Measurements from ENCODE around the gene LYPD6B.

LYPD6B gene

DNA sequence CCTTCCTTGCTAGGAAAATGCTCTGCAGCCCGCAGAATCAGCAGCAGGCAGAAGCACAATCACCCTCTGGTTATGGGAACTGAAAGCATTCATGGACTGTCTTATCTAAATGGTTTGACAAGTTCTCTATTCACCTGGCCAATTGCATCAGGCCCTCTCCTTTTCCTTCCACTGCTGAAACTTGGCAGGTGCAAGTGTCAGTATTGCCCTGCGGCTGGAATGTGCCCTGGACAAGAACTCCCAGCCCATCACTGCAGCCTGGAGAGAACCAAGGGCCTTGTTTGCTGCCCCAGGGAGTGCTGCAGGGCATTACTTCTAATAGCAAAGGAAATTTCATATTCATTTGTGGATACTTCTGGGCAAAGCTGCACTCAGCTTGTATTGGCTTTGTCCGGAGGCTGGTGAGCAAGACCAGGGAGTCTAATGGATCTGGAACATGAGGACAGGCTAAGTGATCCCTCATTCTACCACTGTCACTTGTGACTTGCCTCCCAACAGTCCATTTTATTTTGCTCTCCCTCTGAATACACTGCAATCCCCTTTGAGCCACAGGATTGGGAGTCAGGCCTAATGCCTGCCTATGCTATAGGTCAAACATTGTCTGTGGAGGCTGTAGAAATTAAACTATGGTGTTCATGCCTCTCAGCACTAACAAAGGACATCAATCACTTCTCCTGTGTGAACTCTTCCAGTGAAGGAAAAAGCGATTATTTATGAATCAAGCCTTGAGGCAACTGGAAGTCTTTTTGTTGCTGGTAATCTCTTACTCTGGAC, 116.9 kb downstream of the LYPD6B start:
- in situ Hi-C loops (cut with HindIII; ENCODE audit: low sequenced_read_pairs): no loop called here

- in situ Hi-C loops (cut with HindIII; ENCODE audit: low sequenced_read_pairs): no loop called here
Observed at GRCh38 chr2:149155988-149156387, 117.5 kb downstream of the LYPD6B start.

DNA sequence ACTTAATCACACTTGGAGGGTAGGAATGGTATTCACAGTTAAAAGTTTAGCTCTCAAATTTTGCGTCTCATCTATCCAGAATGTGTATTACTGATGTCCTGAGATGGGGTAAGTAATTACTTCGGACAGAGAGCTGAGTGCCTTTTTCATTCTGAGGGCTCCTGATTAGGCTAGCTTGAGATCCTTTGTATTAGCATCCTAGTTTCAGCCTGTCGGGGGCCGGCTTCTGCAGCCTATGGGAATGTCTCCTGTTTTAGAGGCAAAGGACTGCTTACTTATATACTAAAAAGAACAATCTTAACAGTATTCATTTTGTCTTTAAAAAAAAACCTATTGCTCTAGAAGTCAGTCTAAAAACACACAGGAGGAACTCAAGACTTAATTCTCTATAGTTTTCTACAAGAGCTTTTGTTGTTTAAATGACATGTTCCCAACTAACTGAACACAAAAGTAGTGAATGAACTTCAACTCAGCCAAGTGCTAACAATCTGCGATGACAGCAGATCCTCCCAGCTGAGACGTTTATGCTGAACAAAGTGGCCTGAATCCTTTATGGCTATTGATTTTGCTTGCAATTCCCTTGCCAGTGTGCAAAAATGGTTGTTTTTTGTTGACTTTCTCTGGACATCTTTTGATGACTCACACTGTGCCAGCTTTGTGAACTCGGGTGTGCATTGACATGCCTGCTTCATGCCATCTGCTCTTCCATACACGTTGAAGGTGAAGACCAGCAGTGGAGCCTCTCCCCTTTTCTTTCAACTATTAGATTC, 118.7 kb downstream of the LYPD6B start:
- in situ Hi-C loops (cut with HindIII; ENCODE audit: low sequenced_read_pairs): no loop called here

- in situ Hi-C loops (cut with HindIII; ENCODE audit: low sequenced_read_pairs): no loop called here
Observed at GRCh38 chr2:149158957-149159356, 120.5 kb downstream of the LYPD6B start.

DNA sequence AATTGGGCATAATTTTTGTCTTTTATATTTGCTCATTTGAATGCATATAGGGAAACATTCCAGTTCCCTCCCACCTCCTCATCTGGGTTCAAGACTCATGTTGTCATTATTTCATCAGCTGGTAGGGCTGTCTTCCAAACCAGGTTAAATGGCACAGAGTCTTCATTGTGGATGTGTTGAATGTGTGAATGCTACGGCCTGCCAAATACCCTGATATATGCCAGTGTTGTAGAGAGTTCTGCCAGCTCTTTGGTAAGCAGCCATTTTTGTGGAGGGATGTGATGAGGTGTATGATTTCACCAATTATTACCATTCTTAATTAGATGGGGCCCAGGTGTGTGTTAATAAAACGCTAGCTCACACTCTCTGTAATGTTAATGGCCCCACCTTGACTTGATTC, 121.7 kb downstream of the LYPD6B start:
- in situ Hi-C loops (cut with HindIII; ENCODE audit: low sequenced_read_pairs): no loop called here

DNA sequence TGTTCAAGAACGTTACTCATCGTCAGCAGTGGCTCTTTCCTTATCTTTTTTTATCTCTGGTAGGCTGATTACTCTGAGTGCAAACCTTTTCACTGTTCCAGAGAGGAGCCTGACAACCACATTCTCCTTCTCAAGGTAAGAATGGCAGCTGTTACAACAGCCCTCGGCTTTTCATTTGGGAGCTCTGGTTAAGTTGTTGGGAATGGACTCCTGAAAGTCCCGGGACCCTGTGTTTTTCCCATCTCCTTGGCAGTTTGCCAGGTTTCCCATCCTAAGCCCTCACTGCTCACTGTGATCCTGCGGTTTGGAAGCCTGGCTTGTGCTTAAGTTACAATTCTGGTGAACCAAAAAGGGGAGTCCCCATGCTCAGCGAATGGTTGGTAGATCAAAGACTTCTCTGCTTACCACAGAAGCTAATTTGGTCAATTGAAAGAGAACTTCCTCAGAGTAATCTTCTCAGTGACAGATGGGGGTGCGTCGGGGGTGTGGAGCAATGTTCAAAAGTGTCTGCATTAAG, 122.3 kb downstream of the LYPD6B start:
- in situ Hi-C loops (cut with HindIII; ENCODE audit: low sequenced_read_pairs): no loop called here

GRCh38 chr2:149161481-149162225, 123.2 kb downstream of the LYPD6B start:
- in situ Hi-C loops (cut with HindIII; ENCODE audit: low sequenced_read_pairs): no loop called here

- in situ Hi-C loops (cut with HindIII; ENCODE audit: low sequenced_read_pairs): no loop called here
Observed at GRCh38 chr2:149164296-149164695, 125.8 kb downstream of the LYPD6B start.

DNA sequence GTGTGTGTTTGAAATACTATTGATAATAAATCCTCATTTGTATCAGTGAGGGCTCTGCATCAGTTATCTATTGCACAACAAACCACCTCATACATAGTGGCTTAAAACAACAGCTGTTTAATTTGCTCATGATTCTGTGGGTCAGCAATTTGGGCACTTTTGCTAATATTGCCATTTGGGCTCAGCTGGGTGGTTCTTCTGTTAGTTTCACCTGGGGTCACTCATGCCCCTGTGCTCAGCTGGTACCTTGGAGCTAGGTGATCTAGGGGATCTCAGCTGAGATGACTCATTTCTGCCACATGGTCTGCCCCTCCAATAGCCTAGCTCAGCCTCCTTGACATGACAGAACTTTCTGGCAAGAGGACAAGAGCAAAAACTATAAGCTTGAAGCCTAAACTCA, 126.3 kb downstream of the LYPD6B start:
- in situ Hi-C loops (cut with HindIII; ENCODE audit: low sequenced_read_pairs): no loop called here

GRCh38 chr2:149167001-149167780, 128.7 kb downstream of the LYPD6B start:
- in situ Hi-C loops (cut with HindIII; ENCODE audit: low sequenced_read_pairs): no loop called here

GRCh38 chr2:149167941-149168340, 129.4 kb downstream of the LYPD6B start:
- in situ Hi-C loops (cut with HindIII; ENCODE audit: low sequenced_read_pairs): no loop called here

DNA sequence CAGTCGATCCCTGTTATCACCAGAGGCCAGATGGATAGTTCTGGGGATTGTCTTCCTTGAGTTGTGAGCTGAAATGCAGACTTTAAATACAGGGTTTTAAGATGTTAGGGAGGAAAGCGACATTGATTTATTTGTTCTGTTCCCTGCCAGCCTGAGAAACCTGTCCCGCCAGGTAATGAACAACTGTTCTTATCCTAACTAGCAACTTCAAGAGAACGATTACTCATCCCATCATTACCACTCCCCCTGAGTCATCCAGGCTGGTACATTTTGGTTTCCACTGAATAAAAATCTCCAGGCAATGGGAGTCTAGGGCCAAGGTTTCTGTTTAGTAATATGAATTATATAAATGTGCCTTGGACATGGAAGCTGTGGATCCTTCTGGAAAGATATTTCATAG, 131.2 kb downstream of the LYPD6B start:
- in situ Hi-C loops (cut with HindIII; ENCODE audit: low sequenced_read_pairs): no loop called here

DNA sequence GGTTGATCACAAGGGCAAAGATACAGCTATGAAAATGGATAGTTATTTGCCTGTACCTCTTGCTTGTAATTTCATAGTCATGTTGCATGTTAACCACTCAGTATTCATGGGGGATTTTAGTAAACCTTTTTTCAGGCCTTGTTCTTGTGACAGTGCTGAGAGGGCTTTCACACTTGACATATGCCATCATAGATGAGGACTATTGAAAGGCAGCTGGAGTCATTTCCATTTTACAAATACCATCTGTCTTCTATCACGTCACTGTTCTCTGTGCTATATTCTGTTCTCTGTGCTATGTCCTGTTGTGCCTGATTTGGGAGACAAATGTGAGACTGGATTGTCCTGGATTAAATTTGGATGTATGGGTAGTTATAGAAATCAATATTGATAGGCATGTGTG, 131.7 kb downstream of the LYPD6B start:
- in situ Hi-C loops (cut with HindIII; ENCODE audit: low sequenced_read_pairs): no loop called here

- in situ Hi-C loops (cut with HindIII; ENCODE audit: low sequenced_read_pairs): no loop called here
Observed at GRCh38 chr2:149170911-149171310, 132.4 kb downstream of the LYPD6B start.

DNA sequence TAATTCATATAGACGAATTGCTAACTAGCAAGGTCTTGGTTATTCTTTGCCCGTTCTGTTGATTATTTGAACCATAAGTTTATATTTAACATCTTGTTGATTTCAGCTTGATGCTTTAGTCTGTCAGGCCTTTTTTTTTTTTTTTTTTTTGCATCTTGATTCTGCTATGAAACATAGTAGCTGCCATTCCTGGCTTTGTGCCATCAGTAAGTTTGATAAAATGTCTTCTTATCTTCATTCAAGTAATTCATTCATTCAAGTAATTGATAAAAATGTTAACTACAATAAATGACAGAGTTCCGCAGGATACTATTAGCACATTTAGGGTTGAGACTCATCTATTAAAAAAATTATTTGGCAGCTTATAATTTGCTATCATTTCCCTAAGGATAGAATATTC, 134.7 kb downstream of the LYPD6B start:
- in situ Hi-C loops (cut with HindIII; ENCODE audit: low sequenced_read_pairs): no loop called here

DNA sequence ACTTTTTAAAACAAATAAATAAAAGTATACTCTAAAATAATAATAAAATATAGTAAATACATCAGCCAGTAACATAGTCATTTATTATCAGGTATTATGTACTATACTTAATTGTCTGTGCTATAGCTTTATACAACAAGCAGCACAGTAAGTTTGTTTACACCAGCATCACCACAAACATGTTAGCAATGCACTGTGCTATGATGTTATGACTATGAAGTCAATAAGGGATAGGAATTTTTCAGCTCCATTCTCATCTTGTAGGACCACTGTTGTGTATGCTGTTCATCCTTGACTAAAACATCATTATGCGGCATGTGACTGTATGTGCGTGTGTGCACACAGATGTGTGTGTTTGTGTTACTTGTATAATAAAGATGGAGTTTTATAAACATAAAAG, 137.5 kb downstream of the LYPD6B start:
- in situ Hi-C loops (cut with HindIII; ENCODE audit: low sequenced_read_pairs): no loop called here

DNA sequence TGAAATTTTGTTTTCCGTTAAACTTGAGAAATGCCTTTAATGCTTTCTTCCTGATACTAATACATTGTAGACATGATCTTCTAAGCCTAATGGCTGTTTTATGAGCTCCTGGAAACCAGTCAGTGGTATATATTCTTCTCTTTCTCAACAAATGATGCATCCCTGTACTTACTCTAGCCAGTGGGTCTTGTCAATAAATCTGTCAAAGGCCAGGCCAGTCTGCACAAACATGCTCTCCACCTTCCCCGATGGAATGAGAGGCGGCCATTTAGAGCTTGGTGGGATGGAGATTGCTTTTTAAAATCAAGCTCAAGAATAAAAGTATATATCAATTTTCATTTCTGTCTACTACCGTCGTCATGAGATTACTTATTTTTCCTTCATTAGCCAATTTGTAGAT, 140.1 kb downstream of the LYPD6B start:
- in situ Hi-C loops (cut with HindIII; ENCODE audit: low sequenced_read_pairs): no loop called here

GRCh38 chr2:149180226-149180875, 141.9 kb downstream of the LYPD6B start:
- in situ Hi-C loops (cut with HindIII; ENCODE audit: low sequenced_read_pairs): no loop called here

GRCh38 chr2:149183187-149183586, 144.7 kb downstream of the LYPD6B start:
- in situ Hi-C loops (cut with HindIII; ENCODE audit: low sequenced_read_pairs): no loop called here

DNA sequence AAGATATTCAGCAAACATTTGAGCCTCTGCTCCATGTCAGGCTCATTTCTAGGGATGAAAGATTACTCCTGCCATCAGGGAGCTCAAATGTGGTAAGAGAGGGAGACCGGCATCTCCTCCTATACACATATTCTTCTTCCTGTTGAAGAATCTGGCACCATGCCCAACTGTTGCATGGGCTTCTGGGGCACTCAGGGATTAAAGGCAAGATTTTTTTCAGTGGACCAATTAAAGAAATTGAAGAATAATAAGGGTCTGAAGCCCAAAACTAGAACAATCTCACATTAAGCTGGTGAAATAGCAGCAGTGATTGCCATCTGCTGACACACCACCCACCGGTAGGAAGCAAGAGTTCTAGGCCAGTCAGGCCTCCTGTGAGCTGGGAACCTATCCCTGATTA, 146.5 kb downstream of the LYPD6B start:
- in situ Hi-C loops (cut with HindIII; ENCODE audit: low sequenced_read_pairs): no loop called here
